Fibroblast of lung (primary cell): ENCODE data around the gene SLC45A2. TPM values are rescaled to one million over a fixed set of nuclear protein-coding genes. Genes with fewer than 3 reads are reported as not detected.
A peak's percentile ranks its signal among the peaks of the same experiment; 100 is the strongest.

ENCODE experiments used
- DNase-seq, 2 donors: peaks; one replicate each; pipeline versions ENCODE4 v3.0.0 to v3.0.0-alpha.2; 2010; ENCODE audit warnings: low read depth in 2 of 2
- H2AFZ ChIP-seq: 2 replicates; pipeline ENCODE4 v1.5.1; 2012; ENCODE audit warnings: low read length, control low read depth, inconsistent platforms
- H3K27ac ChIP-seq: 2 replicates; pipeline ENCODE4 v1.5.1; 2011; ENCODE audit warnings: low read length, control low read depth; ENCODE audit not compliant: insufficient read depth
- H3K27me3 ChIP-seq: 2 replicates; pipeline ENCODE4 v1.5.1; 2011; ENCODE audit warnings: mild to moderate bottlenecking, low read length; ENCODE audit not compliant: control insufficient read depth, insufficient read depth
- H3K36me3 ChIP-seq: 2 replicates; pipeline ENCODE4 v1.5.1; 2011; ENCODE audit warnings: low read length; ENCODE audit not compliant: control insufficient read depth, insufficient read depth
- H3K4me1 ChIP-seq: 2 replicates; pipeline ENCODE4 v1.5.1; 2011; ENCODE audit warnings: low read length; ENCODE audit not compliant: control insufficient read depth, insufficient read depth; ENCODE audit errors: extremely low read depth
- H3K4me2 ChIP-seq: 2 replicates; pipeline ENCODE4 v1.5.1; 2011; ENCODE audit warnings: low read length, control low read depth; ENCODE audit not compliant: insufficient read depth; ENCODE audit errors: extremely low read depth
- H3K4me3 ChIP-seq, 4 experiments: fragments of 200-600 bp in 1 of 4; sonication (generic) in 1 of 4; replicated peaks in 1 of 4; 2 replicates each; pipeline ENCODE4 v1.5.1; 2011 to 2016; ENCODE audit warnings: low read length in 4 of 4, low read depth in 3 of 4, mild to moderate bottlenecking in 3 of 4, control low read depth in 2 of 4, inconsistent platforms in 1 of 4, mixed read lengths in 1 of 4; ENCODE audit not compliant: insufficient read depth in 1 of 4; ENCODE audit errors: control extremely low read depth in 1 of 4
- H3K79me2 ChIP-seq: 2 replicates; pipeline ENCODE4 v1.5.1; 2012; ENCODE audit warnings: mild to moderate bottlenecking, low read length, inconsistent platforms; ENCODE audit not compliant: control insufficient read depth, insufficient read depth
- H3K9ac ChIP-seq: 2 replicates; pipeline ENCODE4 v1.5.1; 2011; ENCODE audit warnings: mild to moderate bottlenecking, low read length, control low read depth; ENCODE audit not compliant: insufficient read depth
- H3K9me3 ChIP-seq: 2 replicates; pipeline ENCODE4 v1.5.1; 2012; ENCODE audit warnings: low read depth, low read length; ENCODE audit not compliant: control insufficient read depth, insufficient read depth
- H4K20me1 ChIP-seq: 2 replicates; pipeline ENCODE4 v1.5.1; 2011; ENCODE audit warnings: low read length; ENCODE audit not compliant: control insufficient read depth, insufficient read depth; ENCODE audit errors: extremely low read depth
- EZH2 ChIP-seq: IDR thresholded peaks from 2 replicates; pipeline ENCODE4 v1.5.1; 2012; ENCODE audit warnings: low read length, control low read depth, mild to moderate bottlenecking; ENCODE audit errors: missing control alignments
- polyA plus RNA-seq, 2 donors: library from polyadenylated mRNA; depleted of rRNA in 1 of 2; stranded (reverse) in 1 of 2; unstranded in 1 of 2; fragments of >200 nt; gene quantifications; 2 replicates each; pipeline ENCODE4 v1.2.1, GENCODE V29; 2011 to 2012; ENCODE audit warnings: missing spikeins in 1 of 2
- total RNA-seq: library from RNA; depleted of rRNA; stranded (reverse); fragments of >200 nt; gene quantifications from 2 replicates; pipeline ENCODE4 v1.2.1, GENCODE V29; 2014
- TF ChIP-seq, protein P1 (sequence below), 2 donors: IDR thresholded peaks in 1 of 2; conservative IDR thresholded peaks in 1 of 2; 1 replicate in 1 of 2; 2 replicates in 1 of 2; pipeline ENCODE4 v1.5.1; 2011 to 2012; ENCODE audit warnings: low read length in 2 of 2, control low read depth in 1 of 2, inconsistent platforms in 1 of 2, low read depth in 1 of 2, mild to moderate bottlenecking in 1 of 2

Gene SLC45A2
- total and polyA plus RNA-seq, 2 donors (not counting 1 experiment from before 2014, with no cell fraction given) = under 0.01 TPM; not detected in 1

DNA sequence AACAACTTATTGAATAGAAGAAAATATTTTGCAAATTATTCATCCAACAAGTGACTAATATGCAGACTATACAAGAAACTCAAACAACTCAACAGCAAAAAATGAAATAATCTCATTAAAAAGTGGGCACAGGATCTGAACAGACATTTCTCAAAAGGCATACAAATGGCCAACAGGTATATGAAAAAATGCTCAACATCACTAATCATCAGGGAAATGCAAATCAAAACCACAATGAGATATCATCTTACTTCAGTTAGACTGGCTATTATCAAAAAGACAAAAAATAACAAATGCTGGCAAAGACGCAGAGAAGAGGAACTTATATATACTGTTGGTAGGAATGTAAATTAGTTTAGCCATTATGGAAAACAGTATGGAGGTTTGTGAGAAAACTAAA is 25.1 kb upstream of the SLC45A2 start:
- Histone ChIP-seq H3K4me1 (peaks cover 4% of the 10 kb centered on the region), H3K4me2 (no peak overlapping the region), H3K27ac (no peak overlapping the region), H3K27me3 (no peaks in the 10 kb centered on the region), H3K9me3 (no peaks in the 10 kb centered on the region), H3K36me3 (no peaks in the 10 kb centered on the region), H4K20me1 (no peaks in the 10 kb centered on the region), H2AFZ (no peak overlapping the region), H3K79me2 (no peaks in the 10 kb centered on the region), H3K9ac (no peak overlapping the region), H3K4me3 (no peak overlapping the region)
- TF ChIP-seq EZH2 = no peak
- TF ChIP-seq, protein P1, sequence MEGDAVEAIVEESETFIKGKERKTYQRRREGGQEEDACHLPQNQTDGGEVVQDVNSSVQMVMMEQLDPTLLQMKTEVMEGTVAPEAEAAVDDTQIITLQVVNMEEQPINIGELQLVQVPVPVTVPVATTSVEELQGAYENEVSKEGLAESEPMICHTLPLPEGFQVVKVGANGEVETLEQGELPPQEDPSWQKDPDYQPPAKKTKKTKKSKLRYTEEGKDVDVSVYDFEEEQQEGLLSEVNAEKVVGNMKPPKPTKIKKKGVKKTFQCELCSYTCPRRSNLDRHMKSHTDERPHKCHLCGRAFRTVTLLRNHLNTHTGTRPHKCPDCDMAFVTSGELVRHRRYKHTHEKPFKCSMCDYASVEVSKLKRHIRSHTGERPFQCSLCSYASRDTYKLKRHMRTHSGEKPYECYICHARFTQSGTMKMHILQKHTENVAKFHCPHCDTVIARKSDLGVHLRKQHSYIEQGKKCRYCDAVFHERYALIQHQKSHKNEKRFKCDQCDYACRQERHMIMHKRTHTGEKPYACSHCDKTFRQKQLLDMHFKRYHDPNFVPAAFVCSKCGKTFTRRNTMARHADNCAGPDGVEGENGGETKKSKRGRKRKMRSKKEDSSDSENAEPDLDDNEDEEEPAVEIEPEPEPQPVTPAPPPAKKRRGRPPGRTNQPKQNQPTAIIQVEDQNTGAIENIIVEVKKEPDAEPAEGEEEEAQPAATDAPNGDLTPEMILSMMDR (conservative IDR thresholded peaks at IDR 0.05 in 1 of 2, IDR thresholded peaks at IDR 0.05 in 1 of 2; ENCODE audit: low read depth in 1 of 2, low read length in 2 of 2) = no peak
- no peak for DNase-seq

DNA sequence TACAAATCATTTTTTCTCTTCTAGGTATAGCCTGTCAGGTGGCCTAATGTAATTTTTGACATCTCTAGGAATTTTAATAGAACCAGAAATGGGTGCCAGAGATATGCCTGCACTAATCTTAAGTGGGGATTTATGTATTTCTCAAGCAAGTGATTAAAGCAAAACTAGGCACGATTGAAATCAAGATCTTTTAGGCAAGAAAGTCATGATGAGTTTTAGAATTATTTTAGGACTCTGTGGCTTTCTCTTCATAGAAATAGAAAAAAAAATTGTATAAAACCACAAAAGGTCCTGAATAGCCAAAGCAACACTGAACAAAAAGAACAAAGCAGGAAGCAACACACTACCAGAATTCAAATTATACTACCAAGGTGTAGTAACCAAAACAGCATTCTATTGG is 24.3 kb upstream of the SLC45A2 start:
- Histone ChIP-seq H3K36me3 (no peaks in the 10 kb centered on the region), H4K20me1 (no peaks in the 10 kb centered on the region), H3K9ac (no peak overlapping the region), H3K79me2 (no peaks in the 10 kb centered on the region), H3K27me3 (no peaks in the 10 kb centered on the region), H2AFZ (peak overlapping the region; percentile 100), H3K9me3 (no peaks in the 10 kb centered on the region), H3K27ac (peak overlapping the region; percentile 84), H3K4me2 (peak overlapping the region; percentile 97), H3K4me1 (peaks cover 4% of the 10 kb centered on the region), H3K4me3 (peak overlapping the region; percentile 71 to 93 (median 80))
- TF ChIP-seq, protein P1 (conservative IDR thresholded peaks at IDR 0.05 in 1 of 2, IDR thresholded peaks at IDR 0.05 in 1 of 2; ENCODE audit: low read depth in 1 of 2, low read length in 2 of 2) = no peak
- no peak for TF ChIP-seq EZH2
- no peak for DNase-seq

DNA sequence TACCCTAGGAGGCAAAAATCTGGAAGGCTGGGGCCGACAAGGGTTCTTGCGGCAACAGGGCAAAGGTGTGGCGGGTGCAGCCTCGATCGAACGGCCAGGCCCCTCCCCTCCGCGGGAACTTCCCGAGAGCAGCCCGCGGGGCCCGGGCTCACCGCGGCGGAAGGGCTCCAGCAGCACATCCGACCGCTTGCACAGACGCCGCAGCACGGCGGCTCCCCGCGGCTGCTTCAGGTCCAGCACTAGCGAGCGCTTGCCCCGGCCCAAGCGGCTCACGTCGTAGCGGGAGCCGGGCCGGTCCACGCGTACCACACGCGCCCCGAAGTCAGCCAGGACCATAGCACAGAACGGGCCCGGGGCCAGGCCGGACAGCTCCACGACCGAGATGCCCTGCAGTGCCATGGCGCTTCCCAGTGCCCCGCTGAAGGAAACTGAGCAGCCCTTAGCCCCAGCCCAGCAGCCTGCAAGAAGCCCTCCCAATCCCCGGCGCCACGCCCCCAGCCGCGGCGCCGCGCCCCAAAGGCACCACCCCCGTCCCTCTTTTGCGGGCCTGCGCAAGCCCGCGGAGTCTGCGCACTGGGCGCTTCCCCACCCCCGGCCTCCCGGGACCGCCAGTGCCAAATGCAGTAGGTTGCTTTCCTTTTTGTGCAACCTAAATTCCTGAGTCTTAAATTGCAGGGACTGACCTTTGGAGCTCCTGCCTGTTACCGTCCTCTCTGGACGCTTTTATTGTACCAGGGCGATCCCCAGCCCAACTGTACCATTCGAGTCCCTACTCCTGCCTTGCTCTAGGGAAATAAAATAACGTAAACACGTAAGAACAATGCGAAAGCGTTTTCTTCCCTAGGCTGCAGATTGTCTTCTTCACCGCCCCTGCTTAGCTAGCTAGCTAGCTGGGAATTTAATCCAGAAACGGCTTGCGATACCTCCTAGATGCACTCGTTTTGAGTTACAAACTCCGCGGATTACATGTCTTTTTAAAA is 23.4 kb upstream of the SLC45A2 start, which contains the start of gene AMACR:
Gene AMACR, minus strand, starts transcription at position 430 of the 980 bp plus-strand sequence. Its CDS starts 31 bp downstream, at position 399.
- peaks cover 3% of the 10 kb centered on the region for H3K36me3 ChIP-seq
- TF ChIP-seq, protein P1 (conservative IDR thresholded peaks at IDR 0.05 in 1 of 2, IDR thresholded peaks at IDR 0.05 in 1 of 2; ENCODE audit: low read depth in 1 of 2, low read length in 2 of 2) = peak in 1 of 2 donors; percentile 3
- TF ChIP-seq EZH2 = no peak
- no peaks in the 10 kb centered on the region for H3K27me3 ChIP-seq
- H3K9ac ChIP-seq = peak within 1 kb of the TSS; percentile 41
- peak within 1 kb of the TSS; percentile 100 for H2AFZ ChIP-seq
- peak within 1 kb of the TSS; percentile 84 for H3K27ac ChIP-seq
- peak within 1 kb of the TSS; percentile 71 to 93 (median 82) for H3K4me3 ChIP-seq
- H3K4me2 ChIP-seq = peak within 1 kb of the TSS; percentile 97
- H3K9me3 ChIP-seq = no peaks in the 10 kb centered on the region
- no peaks in the 10 kb centered on the region for H4K20me1 ChIP-seq
- DNase-seq = peak; percentile 92 to 94
- H3K79me2 ChIP-seq = no peaks in the 10 kb centered on the region
- H3K4me1 ChIP-seq = peaks cover 4% of the 10 kb centered on the region
